ENCODE data around the gene PARP12.

Gene PARP12

DNA sequence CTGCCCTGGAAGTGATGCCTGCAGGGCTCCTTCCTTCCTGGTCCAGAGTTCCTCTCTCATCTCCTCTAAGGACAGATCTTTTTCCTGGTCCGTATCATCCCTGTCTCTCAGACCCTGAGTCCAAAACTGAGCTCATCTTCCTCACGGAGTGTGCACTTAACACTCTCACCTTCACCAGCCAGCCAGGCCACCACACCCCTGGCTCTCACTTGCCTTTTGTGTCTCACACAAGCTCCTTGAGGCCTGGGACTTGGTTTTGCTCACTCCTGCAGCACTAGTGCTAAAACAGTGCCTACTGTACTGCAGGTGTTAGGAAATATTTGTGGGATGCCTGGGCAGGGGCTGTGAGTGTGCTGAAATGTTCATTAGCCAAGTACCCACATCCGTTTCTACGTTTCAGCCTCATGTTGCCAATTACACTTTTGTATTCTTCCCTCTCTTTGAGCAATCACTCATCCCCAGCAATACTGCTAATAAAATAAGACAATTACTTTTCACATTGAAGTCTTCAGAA, 21.4 kb upstream of the PARP12 start:
- Histone ChIP-seq H3K27me3 (replicated peaks; ENCODE audit: control insufficient read depth, insufficient read depth, low read length) (peaks cover 2% of the 10 kb centered on the region), H3K36me3 (ENCODE audit: control insufficient read depth, insufficient read depth, low read length) (no peaks in the 10 kb centered on the region), H3K4me3 (replicated peaks; ENCODE audit: low read depth, low read length) (no peak overlapping the region)
- no peak for DNase-seq (ENCODE audit: extremely low read depth, insufficient read length)
- TF ChIP-seq CTCF (IDR thresholded peaks at IDR 0.05; ENCODE audit: insufficient read depth, low read length, poor library complexity, severe bottlenecking) = no peak

DNA sequence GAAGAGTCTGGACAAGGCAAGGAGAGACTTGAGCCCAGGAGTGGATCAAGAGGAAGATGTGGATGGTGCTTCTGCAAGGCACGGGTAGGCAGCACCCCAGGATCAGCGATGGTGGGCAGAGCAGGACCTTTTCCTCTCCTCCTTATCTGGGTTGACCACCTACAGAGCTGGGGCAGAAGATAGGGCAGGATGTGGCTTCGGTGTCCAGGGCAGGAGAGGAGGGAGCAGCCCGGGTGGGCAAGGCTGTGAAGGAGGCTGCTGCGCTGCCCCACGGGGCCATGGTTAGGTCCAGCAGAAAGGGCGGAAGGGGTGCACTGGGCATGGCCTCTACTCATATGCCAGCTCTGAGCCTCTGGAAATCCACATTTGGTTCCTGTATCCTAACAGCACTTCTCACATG, 20.0 kb upstream of the PARP12 start:
- DNase-seq (ENCODE audit: extremely low read depth, insufficient read length) = no peak
- Histone ChIP-seq H3K36me3 (ENCODE audit: control insufficient read depth, insufficient read depth, low read length) (no peaks in the 10 kb centered on the region), H3K4me3 (replicated peaks; ENCODE audit: low read depth, low read length) (no peak overlapping the region), H3K27me3 (replicated peaks; ENCODE audit: control insufficient read depth, insufficient read depth, low read length) (peaks cover 2% of the 10 kb centered on the region)
- no peak for TF ChIP-seq CTCF (IDR thresholded peaks at IDR 0.05; ENCODE audit: insufficient read depth, low read length, poor library complexity, severe bottlenecking)

DNA sequence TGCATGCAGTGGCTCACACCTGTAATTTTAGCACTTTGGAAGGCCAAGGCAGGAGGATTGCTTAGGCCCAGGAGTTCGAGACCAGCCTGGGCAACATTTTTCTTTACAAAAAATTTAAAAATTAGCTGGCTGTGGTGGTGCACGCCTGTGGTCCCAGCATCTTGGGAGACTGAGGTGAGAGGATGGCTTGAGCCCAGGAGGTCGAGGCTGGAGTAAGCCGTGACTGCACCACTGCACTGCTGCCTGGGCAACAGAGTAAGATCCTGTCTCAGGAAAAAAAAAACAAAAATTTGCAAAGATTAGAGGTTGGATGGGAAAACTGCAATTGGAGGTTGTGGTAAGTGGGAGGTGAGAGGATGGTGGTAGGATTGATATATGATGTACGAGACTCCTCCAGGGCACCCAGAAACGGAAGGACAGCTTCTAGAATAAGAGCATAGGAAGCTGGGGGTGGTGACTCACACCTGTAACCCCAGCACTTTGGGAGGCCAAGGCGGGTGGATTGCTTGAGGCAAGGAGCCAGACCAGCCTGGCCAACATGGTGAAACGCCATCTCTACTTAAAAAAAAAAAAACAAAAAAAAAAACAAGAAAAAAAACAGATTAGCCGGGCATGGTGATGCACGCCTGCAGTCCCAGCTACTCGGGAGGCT, 19.1 kb upstream of the PARP12 start:
- no peaks in the 10 kb centered on the region for H3K36me3 ChIP-seq (ENCODE audit: control insufficient read depth, insufficient read depth, low read length)
- H3K27me3 ChIP-seq (replicated peaks; ENCODE audit: control insufficient read depth, insufficient read depth, low read length) = peaks cover 3% of the 10 kb centered on the region
- DNase-seq (ENCODE audit: extremely low read depth, insufficient read length) = no peak
- no peak for TF ChIP-seq CTCF (IDR thresholded peaks at IDR 0.05; ENCODE audit: insufficient read depth, low read length, poor library complexity, severe bottlenecking)
- no peak overlapping the region for H3K4me3 ChIP-seq (replicated peaks; ENCODE audit: low read depth, low read length)

GRCh38 chr7:140080919-140081318, 18.2 kb upstream of the PARP12 start:
- no peak for DNase-seq (ENCODE audit: extremely low read depth, insufficient read length)
- TF ChIP-seq CTCF (IDR thresholded peaks at IDR 0.05; ENCODE audit: insufficient read depth, low read length, poor library complexity, severe bottlenecking) = no peak
- Histone ChIP-seq H3K4me3 (replicated peaks; ENCODE audit: low read depth, low read length) (no peak overlapping the region), H3K36me3 (ENCODE audit: control insufficient read depth, insufficient read depth, low read length) (no peaks in the 10 kb centered on the region), H3K27me3 (replicated peaks; ENCODE audit: control insufficient read depth, insufficient read depth, low read length) (peaks cover 5% of the 10 kb centered on the region)

DNA sequence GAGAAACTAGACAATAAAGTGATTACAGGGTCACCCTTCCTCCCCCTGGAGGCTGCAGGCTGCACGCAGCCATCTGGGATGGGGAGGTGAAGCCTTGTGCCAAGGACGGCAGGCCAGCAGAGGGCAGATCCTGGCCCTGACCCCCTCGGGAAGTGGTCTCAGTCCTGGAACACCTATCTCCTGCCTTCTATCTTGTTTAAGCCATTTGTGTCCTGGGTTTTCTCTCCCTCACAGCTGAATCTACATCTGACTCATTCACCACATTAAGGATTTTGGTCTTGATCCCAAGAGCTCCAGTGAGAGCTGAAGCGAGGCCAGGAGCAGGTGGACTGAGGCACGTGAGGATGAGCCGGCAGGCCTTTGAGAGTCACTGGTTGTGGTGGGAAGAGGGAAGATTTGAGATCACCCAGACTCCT, 16.4 kb upstream of the PARP12 start:
- H3K27me3 ChIP-seq (replicated peaks; ENCODE audit: control insufficient read depth, insufficient read depth, low read length) = peaks cover 5% of the 10 kb centered on the region
- no peak for DNase-seq (ENCODE audit: extremely low read depth, insufficient read length)
- H3K4me3 ChIP-seq (replicated peaks; ENCODE audit: low read depth, low read length) = no peak overlapping the region
- no peaks in the 10 kb centered on the region for H3K36me3 ChIP-seq (ENCODE audit: control insufficient read depth, insufficient read depth, low read length)
- TF ChIP-seq CTCF (IDR thresholded peaks at IDR 0.05; ENCODE audit: insufficient read depth, low read length, poor library complexity, severe bottlenecking) = peak; percentile 13

DNA sequence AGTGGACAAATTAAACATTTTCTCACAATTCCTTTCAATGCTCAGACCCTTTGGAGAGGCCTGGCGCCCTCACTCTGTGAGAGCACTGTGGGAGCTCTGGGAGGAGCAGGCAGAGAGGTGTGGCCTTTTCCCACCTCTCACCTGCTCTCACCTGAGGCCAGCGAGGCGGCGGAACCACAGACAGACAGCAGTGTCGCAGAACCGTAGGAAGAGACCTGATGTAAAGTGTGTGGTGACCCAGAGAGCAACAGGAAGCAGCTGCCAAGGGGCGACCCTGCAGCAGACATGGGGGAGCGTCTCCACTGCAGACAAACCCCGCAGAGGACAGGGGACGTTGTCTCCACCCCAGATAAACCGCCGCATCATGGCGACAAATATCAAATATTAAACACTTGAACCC, 15.6 kb upstream of the PARP12 start:
- Histone ChIP-seq H3K4me3 (replicated peaks; ENCODE audit: low read depth, low read length) (no peak overlapping the region), H3K27me3 (replicated peaks; ENCODE audit: control insufficient read depth, insufficient read depth, low read length) (peaks cover 5% of the 10 kb centered on the region), H3K36me3 (ENCODE audit: control insufficient read depth, insufficient read depth, low read length) (no peaks in the 10 kb centered on the region)
- no peak for DNase-seq (ENCODE audit: extremely low read depth, insufficient read length)
- TF ChIP-seq CTCF (IDR thresholded peaks at IDR 0.05; ENCODE audit: insufficient read depth, low read length, poor library complexity, severe bottlenecking) = no peak
